Prostate gland (tissue), 2 donors: ENCODE measurements around the gene GDPD5. TPM values are rescaled to one million over a fixed set of nuclear protein-coding genes. Genes with fewer than 3 reads are reported as not detected.

Source experiments
- DNase-seq: peaks from one replicate; pipeline ENCODE4 v3.0.0-alpha.2; 2019; ENCODE audit warnings: low spot score
- H3K27ac ChIP-seq, 2 donors: fragments of 200-600 bp; sonication (generic); 2 replicates each; pipeline ENCODE4 v1.5.1; 2017 to 2019
- H3K27me3 ChIP-seq: fragments of 200-600 bp; sonication (generic); replicated peaks from 2 replicates; pipeline ENCODE4 v1.5.1; 2019; ENCODE audit not compliant: insufficient read depth
- H3K36me3 ChIP-seq, 2 donors: fragments of 200-600 bp; sonication (generic); 1 replicate in 1 of 2; 2 replicates in 1 of 2; pipeline versions ENCODE4 v1.5.1 to v1.8.1; 2017 to 2019
- H3K4me1 ChIP-seq: fragments of 200-600 bp; sonication (generic); replicated peaks from 2 replicates; pipeline ENCODE4 v1.5.1; 2019
- H3K4me3 ChIP-seq, 2 donors: fragments of 200-600 bp; sonication (generic); 2 replicates each; pipeline ENCODE4 v1.5.1; 2017 to 2019
- H3K9me3 ChIP-seq: fragments of 200-600 bp; sonication (generic); 2 replicates; pipeline ENCODE4 v1.5.1; 2017
- CTCF ChIP-seq, 4 experiments: fragments of 200-600 bp in 2 of 4; fragments of 450-650 bp in 2 of 4; sonication (generic) in 2 of 4; IDR thresholded peaks; 1 replicate in 3 of 4; 2 replicates in 1 of 4; pipeline ENCODE4 v1.5.1; 2016 to 2019; ENCODE audit warnings: antibody characterized with exemption in 4 of 4, mild to moderate bottlenecking in 2 of 4, moderate library complexity in 2 of 4
- POLR2A ChIP-seq: fragments of 450-650 bp; IDR thresholded peaks from one replicate; pipeline ENCODE4 v1.6.1; 2016; ENCODE audit warnings: antibody characterized with exemption, mild to moderate bottlenecking
- POLR2AphosphoS5 ChIP-seq: sonication (generic); formaldehyde crosslinking; IDR thresholded peaks from one replicate; pipeline ENCODE4 v1.6.1; 2017; ENCODE audit warnings: antibody characterized with exemption
- WGBS: methylation state at CpG from one replicate; pipeline ENCODE4 v1.1.5; 2018; 5-methylcytosine and 5-hydroxymethylcytosine counted together
- intact Hi-C: fragments of 100-400 bp; cut with DNase I; formaldehyde crosslinking; loops from one replicate; pipeline ENCODE4 v1.14.2; 2022
- total RNA-seq, 2 donors: library from RNA; depleted of rRNA; stranded (reverse); fragments of >200 nt; gene quantifications; one replicate each; pipeline ENCODE4 v1.1.0, GENCODE V29; 2016

The GDPD5 gene
- total RNA-seq, 2 donors from 2014 or later: 1.7 to 14.6 TPM

- Histone ChIP-seq H3K9me3 (no peaks in the 10 kb centered on the region), H3K4me1 (peaks cover 9% of the 10 kb centered on the region), H3K4me3 (no peak overlapping the region), H3K36me3 (no peaks in the 10 kb centered on the region), H3K27me3 (no peaks in the 10 kb centered on the region), H3K27ac (peak overlapping the region; percentile 60 to 73)
- DNase-seq: no peak
- intact Hi-C loops: no loop called here
- TF ChIP-seq POLR2A (no peak), CTCF (IDR thresholded peaks at IDR 0.05) (no peak), POLR2AphosphoS5 (no peak)
- WGBS: 86% methylated on average over 12 of the region's 12 CpGs
Measured at GRCh38 chr11:75477614-75477935, 48.2 kb downstream of the GDPD5 start.

- intact Hi-C loops: no loop called here
- H3K9me3 ChIP-seq: no peaks in the 10 kb centered on the region
- DNase-seq: peak; percentile 79
- H3K27me3 ChIP-seq: no peaks in the 10 kb centered on the region
- no peak overlapping the region for H3K4me3 ChIP-seq
- H3K36me3 ChIP-seq: no peaks in the 10 kb centered on the region
- TF ChIP-seq CTCF (IDR thresholded peaks at IDR 0.05): no peak
- TF ChIP-seq POLR2AphosphoS5: peak; percentile 42
- peaks cover 9% of the 10 kb centered on the region for H3K4me1 ChIP-seq
- 32% methylated on average over 10 of the region's 10 CpGs for WGBS
- peak overlapping the region; percentile 60 to 73 for H3K27ac ChIP-seq
Measured at GRCh38 chr11:75476739-75477613, 48.8 kb downstream of the GDPD5 start.

GRCh38 chr11:75475767-75476650, 49.7 kb downstream of the GDPD5 start:
- peak overlapping the region; percentile 60 to 73 for H3K27ac ChIP-seq

GRCh38 chr11:75474878-75475766, 50.6 kb downstream of the GDPD5 start:
- DNase-seq: no peak
- Histone ChIP-seq H3K4me1 (peaks cover 9% of the 10 kb centered on the region), H3K36me3 (no peaks in the 10 kb centered on the region), H3K27me3 (no peaks in the 10 kb centered on the region), H3K27ac (no peak overlapping the region), H3K9me3 (no peaks in the 10 kb centered on the region), H3K4me3 (no peak overlapping the region)
- 53% methylated on average over 16 of the region's 16 CpGs for WGBS
- TF ChIP-seq POLR2A (no peak), CTCF (IDR thresholded peaks at IDR 0.05) (no peak), POLR2AphosphoS5 (no peak)
- intact Hi-C loops: no loop called here

More at GRCh38 chr11:75475767-75476650, 49.7 kb downstream of the GDPD5 start:
- Histone ChIP-seq H3K4me1 (peaks cover 9% of the 10 kb centered on the region), H3K27me3 (no peaks in the 10 kb centered on the region), H3K36me3 (no peaks in the 10 kb centered on the region), H3K4me3 (no peak overlapping the region), H3K9me3 (no peaks in the 10 kb centered on the region)
- intact Hi-C loops: no loop called here
- no peak for DNase-seq
- TF ChIP-seq POLR2A (no peak), POLR2AphosphoS5 (no peak), CTCF (IDR thresholded peaks at IDR 0.05) (no peak)
- WGBS: 71% methylated on average over 9 of the region's 9 CpGs
